Activated CD4-positive, alpha-beta T cell treated with anti-CD3 and anti-CD28 coated beads, Interleukin-2, amount 50 U/mL, for 24 hours (primary cell): ENCODE data around the gene GPALPP1.
"Not testable (repeated sequence)": the region's sequence is repeated elsewhere in the genome, so short reads cannot be mapped to it uniquely, and the experiment has no call there.

ENCODE experiments used
- DNase-seq, 2 donors: peaks; one replicate each; pipeline ENCODE4 v3.0.0-alpha.2; 2020; ENCODE audit warnings: low read depth in 1 of 2, low spot score in 1 of 2

Gene GPALPP1

DNA sequence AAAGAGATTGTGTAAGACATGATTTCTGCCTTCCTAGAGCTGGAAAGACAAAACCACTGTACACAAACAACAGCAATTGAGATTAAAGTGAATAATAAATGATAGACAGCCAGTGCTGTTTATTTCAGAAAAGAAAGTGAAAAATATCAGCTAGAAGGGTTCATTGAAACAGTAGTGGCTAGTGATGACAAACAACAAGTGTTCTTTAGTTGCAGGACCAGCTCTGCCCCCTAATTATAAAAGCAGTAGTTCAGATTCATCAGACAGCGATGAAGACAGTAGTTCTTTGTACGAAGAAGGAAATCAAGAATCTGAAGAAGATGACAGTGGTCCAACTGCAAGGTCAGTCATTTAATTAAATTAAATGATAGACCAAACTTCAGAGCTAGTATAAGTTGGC, 14.8 kb downstream of the GPALPP1 start:
- no peak for DNase-seq

DNA sequence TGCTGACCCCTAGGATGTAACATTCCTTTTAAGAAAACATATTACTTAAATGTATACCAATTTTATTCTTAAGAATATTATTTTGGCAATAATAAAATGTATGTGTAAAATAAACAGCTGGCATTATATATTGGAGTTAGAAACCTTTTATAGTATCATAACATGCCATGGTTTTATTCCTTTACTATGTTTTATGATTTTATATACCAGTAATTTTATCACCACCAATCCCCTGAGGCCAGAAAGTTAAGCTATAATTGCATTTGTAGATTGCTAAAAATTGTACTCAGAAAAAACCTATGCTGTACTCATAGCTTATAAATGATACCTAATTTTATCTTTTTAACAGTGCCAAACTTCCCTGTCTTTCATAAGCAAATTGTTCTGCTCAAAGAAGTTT, 17.9 kb downstream of the GPALPP1 start:
- no peak for DNase-seq

DNA sequence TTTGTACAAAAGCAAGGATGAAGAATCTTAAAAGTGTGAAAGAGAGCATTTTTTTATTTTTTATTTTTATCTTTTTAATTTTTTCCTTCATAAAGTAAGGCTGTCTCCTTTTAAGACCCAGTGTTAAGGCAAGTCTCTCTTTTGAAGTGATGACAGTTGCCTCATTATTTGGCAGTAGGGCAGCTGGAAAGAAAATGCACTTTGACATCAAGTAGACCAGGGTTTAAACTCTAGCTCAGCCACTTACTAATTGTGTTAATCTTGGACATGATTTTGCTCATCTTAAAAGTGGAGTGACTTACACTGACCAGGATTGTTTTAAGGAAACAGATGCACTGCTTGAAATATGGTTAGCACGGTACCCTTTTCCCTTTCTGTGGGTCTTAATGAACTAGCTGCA, 18.5 kb downstream of the GPALPP1 start:
- DNase-seq = no peak

DNA sequence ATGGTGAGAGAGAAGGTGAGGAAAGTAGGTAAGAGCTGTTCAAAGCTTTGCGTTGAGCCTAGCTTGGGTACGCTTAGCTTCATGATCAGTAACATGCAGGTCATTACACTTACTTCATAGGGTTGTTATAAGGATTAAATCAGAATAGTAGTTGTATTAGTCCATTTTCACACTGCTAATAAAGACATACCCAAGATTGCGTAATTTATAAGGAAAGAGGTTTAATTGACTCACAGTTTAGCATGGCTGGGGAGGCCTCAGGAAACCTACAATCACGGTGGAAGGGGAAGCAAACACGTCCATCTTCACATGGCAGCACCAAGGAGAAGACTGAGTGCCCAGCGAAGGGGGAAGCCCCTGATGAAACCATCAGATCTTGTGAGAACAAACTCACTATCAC, 21.9 kb downstream of the GPALPP1 start:
- DNase-seq = no peak

DNA sequence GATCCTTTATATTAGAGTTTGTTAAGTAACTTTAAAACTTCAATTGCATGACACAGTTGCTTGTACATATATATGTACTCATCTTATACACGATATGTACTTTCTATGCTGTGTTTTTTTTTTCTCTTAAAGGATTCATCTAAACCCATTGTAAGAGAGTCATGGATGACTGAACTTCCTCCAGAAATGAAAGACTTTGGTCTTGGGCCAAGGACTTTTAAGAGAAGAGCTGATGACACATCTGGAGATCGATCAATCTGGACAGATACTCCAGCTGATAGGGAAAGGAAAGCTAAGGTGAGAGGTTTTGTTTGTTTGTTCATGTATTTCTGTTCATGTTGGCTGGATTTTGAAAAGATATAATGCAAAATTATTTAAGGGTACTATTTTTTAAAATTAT, 26.0 kb downstream of the GPALPP1 start:
- no peak for DNase-seq

DNA sequence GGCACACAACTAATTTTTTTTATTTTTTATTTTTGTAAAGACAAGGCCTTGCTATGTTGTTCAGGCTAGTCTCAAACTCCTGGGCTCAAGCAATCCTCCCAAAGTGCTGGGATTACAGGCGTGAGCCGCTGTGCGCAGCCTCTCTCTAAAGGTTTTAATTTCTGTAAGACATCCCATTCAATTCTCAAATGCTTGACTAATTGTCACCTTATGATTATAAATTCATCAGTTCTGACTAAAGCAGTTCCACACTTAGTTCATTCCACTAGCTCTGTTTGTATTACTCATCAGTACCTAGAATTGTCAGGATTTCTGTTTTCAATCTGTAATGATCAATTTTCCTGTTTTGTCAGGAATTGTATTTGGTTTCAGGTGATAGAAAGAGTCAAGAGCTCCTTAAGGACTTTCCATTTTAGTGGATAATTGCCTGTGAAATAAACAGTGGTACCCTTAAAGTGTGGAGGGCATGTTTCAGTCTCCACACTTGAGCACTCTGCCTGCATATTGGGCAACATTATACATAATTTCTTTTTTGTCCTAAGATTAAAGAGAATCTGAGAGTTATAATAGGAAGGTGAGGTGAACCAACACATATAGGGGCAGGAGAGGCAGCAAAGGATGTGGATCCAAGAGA, 27.6 kb downstream of the GPALPP1 start:
- DNase-seq = no peak

DNA sequence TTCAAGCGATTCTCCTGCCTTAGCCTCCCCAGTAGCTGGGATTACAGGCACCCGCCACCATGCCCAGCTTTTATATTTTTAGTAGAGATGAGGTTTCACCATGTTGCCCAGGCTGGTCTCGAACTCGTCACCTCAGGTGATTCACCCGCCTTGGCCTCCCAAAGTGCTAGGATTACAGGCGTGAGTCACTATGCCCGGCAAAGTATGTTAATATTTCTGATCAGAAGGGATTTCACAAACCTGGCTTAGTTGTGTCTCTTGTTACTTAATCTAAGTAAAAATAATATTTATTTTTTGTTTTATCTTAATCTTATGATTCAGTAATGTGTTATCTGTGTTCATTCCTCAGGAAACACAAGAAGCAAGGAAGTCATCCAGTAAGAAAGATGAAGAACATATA, 30.6 kb downstream of the GPALPP1 start:
- DNase-seq = not testable (repeated sequence)

DNA sequence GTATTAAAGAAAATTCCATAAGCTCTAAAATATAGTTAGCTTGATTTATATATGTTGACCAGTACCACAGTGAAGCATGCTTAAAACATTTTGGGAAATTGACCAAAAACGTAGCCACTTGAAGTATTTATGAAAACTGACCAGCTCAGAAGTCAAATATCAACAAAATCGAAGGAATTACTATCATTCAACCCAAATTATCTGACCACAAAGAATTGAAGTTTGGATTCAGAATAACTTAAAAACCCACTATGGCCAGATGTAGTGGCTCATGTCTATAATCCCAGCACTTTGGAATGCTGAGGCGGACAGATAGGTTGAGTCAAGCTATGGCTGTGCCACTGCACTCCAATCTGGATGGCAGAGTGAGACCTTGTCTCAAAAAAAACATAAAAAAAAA, 31.9 kb downstream of the GPALPP1 start:
- DNase-seq = no peak

DNA sequence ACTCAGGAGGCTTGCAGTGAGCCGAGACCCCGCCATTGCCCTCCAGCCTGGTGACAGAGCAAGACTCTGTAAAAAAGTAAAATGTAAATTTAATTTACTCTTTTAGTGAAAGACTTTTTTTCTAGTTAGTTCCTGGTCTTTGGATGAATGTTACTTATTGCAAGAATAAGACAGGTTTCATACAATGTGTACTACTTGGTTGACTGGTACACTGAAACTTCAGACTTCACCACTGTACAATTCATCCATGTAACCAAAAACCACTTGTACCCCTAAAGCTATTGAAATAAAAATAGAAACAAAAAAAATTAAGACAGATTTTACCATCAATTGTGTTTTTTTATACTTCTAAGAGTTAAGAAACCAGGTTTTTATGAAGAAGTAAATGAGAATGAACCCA, 35.5 kb downstream of the GPALPP1 start:
- DNase-seq = no peak

DNA sequence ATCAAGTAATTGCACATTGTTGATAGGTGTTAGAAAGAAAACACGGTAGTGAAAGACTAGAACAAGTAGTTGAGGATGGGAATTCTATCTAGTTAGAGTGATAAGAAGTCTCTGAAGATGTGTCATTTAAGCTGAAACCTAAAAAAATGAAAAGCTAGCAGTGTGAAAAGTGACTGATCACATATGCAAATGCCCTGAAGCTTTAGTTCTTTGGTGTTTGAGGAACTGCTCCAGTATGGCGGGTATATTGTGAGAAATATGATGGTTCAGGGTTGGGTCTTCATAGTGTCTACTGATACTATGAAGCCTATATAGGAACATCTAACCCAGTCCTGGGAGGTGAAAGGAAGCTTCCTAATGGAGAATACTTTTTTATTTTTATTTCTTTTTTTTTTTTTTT, 45.0 kb downstream of the GPALPP1 start:
- no peak for DNase-seq

DNA sequence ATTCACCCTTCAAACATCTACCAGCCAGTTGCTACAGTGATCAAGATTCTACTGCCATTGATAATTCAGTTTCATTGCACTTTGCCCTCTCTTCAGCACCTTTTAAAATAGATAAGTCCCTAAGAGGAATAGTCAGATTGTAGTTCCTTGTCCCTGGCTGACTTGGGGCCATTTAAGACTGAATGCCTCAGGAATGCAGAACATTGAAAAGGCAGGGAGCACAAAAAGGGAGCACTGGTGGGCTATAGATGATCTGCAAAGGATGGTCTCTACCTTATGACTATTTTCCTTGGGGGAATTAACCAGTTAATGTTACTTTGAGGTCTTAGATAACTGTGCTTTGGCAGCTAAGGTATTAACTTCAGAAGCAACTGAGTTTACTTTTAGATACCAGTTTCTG, 46.9 kb downstream of the GPALPP1 start:
- DNase-seq = no peak

DNA sequence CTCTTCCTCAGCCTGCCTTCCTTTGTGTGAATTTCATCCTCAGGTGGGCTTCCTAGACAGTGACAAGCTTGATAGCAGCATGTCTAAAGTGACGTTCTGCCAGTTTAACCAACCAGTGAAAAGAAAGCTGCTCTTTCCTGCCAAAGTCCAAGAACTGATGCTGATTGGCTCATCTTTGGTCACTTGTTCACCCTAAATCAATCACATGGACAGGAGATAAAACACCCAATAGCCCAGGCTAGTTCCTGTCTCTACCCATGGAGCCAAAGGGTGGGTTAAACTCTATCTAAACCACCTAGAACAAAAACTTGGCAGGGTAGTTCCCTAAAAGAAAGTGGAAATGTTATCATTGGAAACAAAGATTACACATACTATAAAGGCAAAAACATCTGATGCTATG, 50.8 kb downstream of the GPALPP1 start:
- DNase-seq = no peak

DNA sequence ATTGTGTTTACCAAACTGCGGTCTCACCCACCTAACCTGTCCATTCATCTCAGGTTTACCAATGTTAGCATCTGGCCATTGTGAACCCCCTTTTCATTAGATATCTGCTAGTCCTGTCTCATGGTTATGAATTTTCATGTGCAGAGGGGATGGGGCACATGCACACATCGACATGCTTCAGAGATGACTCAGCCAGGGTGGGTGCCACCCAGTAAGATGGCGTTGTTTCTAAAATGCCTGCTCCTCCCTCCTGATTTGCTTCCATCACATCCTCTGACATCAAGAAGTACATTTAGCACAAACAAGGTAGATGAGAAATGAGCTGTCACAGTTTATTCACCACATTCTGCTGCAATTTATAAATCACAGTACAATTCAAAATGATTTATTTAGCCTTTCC, 51.3 kb downstream of the GPALPP1 start:
- no peak for DNase-seq

DNA sequence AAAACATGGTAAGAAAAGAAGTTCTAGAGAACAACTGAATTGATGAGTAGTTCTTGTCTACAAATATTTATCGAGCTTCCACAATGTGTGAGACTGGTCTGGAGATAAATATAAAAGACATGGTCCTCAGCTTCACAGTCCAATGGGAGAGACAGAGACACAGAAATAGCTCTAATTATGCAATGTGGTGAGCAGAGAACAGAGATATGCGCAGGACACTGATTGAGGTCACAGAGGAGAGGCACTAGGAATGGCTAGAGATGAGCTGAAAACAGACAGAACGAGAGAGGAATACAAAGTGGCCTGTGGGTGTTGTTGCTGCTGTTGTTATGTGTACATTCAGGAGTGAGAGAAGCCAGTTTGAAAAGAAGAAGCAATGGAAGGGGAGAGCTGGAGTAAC, 53.2 kb downstream of the GPALPP1 start:
- no peak for DNase-seq

DNA sequence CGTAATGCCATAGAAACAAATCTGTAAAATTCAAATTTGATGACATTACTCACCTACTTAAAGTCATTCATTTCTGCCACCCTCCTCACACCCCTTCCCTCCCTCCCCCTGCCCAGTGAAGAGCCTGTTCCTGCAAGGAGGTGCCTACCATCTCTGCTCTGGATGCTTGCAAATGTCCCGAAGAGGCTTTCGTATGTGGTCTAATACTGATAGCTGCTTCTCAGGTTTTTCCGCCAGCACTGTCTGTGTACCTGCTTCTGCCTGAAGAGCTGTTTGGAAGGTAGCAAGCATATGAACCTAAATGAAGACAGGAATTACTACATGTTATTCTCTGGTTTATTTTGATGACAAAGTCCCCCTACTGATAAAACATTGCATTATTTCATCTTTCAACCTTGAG, 57.1 kb downstream of the GPALPP1 start:
- no peak for DNase-seq

DNA sequence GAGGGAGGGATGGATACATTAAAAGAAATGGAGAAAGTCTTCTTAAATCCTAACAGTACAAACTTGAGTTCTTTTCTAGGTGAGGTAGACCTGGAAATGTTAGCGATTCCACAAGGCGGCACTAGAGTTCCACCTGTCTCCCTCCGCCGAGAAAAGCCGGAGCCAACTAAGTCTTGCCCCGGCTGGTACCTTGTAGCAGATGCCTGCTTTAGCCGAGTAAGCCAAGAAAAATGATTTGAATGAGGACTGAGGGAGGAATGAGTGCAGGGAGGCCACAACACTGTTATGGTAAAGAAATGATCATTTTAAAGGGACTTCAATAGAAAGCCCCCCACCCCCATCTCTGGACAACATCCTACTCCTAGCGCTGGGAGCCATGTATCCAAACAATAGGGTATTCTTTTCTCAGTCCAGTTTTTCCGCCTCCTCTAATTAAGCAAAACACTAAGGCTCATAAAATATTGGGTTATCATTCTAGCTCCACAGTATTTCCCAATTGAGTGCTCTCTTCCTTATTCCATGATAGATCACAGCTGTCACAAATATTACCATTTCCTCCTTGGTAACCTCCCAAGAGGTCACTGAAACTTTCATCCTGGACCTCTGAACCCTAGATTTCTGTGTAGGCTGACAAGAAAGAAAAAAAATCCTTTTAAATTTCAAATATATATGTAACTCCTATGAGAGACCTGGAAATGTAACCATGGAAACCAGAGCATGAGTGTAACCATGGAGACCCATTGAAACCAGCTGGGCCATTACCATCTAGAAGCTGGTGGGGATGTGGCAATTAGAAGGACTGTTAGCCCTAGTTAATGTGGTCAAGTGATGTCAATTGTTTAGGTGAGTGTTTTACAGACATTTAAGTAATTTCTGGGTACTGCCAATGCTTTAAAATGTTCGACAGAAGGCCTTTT, 58.3 kb downstream of the GPALPP1 start:
- peak; percentile 63 to 76 for DNase-seq

DNA sequence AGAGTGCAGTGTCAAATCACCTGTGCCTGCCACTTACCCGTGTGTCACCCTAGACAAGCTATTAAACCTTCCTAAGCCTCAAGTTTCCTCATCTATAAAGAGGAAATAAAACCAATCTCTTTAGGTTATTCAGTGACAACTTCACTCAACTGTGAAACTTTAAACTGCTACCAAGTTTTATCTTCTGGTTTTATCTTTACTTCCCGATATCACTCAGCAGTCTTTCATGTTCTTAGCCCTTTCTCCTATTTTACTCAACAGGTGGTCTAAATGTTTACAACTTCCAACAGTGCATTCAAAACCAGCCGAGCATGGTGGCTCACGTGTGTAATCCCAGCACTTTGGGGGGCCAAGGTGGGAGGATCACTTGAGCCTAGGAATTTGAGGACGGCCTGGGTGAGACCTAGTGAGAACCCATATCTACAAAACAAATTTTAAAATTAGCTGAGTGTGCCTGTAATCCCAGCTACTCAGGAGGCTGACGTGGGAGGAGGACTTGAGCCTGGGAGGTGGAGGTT, 59.6 kb downstream of the GPALPP1 start:
- no peak for DNase-seq

DNA sequence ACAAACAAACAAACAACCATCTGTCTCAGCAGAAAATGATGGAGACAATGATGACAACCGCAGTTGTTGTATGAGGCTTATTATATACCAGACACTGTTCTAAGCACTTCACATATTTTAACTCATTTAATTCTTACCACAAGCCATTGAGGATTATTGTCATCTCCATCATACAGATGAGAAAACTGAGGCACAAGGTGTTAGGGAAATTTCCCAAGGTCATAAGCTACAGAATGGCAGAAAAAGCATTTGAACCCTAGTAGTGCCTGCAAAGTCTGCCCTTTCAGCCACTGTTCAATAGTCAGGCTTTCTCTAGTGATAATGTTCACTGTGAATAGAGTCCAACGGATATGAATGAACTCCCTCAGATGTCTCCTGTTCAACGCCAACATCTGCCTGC, 60.1 kb downstream of the GPALPP1 start:
- no peak for DNase-seq

DNA sequence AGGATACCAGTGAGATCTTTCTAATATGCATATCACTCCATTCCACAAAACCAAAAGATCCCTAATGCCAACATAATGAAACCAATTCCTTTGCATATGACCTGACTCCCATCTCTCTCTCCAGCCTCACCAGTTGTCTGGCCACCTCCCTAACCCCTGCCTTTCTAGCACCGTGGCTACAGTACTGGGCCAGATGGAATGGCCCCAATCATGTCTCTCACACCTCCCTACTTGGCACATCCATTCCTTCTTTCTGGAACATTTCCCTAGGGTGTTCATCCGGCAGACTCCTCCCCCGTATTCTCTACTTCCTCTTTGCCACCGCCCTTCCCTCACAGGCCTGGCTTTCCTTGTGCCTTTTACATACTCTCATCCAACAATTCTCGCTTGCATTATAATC, 62.0 kb downstream of the GPALPP1 start:
- no peak for DNase-seq

DNA sequence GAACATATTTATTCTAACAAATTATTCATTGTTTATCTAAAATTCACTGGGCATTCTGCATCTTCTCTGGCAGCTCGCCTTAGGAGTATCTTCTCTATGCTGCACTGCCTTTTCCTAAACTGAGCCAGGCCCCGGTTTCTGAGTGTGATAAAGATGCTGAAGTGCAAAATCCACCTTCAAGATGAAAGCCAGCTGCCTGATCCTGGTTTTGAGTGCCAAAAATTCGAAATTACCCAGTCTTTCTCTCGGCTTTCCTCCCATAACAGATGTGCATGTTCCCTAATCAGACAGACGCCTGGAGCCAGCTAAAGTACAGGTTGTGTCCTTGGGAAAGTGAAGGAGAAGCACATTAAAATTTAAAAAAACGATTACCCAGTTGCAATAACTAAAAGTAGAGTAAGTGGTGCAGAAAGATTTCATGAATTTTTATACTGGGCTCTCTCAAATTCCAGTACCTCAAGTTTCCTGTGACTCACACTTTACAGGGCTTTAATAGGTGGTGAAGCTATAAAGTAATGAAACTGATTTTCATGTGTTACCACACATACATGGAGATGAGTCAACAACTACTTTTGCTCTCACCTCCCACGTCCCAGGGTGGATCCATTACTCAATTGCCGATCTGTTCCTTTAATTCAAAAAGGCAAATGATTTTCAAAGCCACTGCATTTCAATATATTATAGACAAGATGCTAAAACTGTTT, 66.0 kb downstream of the GPALPP1 start:
- peak in 1 of 2 donors; percentile 71 for DNase-seq

DNA sequence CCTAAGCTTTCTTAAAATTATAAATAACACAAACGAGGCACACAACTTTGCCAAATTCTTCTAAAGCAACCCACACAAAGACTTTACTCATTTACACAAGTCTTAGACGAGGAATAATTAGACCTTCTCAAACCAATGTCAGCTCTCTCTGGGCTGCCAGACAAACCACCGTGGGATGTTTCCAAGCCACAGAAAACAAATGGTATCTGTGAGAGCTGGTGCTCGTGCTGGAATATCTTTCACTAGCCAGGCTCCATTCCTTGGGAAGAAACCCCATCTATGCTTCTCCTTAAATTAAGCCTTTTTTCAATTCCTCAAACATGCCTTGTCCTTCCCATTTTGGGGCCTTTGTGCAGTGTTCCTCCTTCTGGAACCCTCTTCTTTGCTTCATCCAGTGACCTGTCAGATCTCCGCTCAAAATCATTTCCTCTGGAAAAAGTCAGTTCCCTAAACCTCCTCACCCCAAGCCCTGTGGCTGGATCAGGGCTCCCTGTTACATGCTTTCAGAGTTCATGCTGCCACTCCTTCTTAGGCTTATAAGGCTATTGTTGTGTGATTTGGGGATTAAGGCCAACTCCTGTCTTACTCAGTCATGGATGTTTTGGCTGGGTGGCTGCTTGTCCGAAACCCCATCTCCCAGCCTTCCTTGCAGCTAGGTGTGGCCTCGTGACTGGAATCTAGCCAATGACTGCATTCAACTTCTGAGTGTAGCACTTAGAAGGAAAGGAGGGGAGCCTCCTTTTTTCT, 66.7 kb downstream of the GPALPP1 start:
- peak in 1 of 2 donors; percentile 11 for DNase-seq
